ENCODE results near the gene TSHZ2.

- TF ChIP-seq CTCF (IDR thresholded peaks at IDR 0.05; ENCODE audit: insufficient read depth, low read depth, low read length) (no peak), EZH2 (IDR thresholded peaks at IDR 0.05; ENCODE audit: insufficient read depth, low read length) (no peak)
These were observed 75.0 kb downstream of the TSHZ2 start for GRCh38 chr20:53047203-53047602.

Data from astrocyte (in vitro differentiated cells and primary cell).